ENCODE measurements around the gene PAPSS1.
"Not testable (repeated sequence)": the region's sequence is repeated elsewhere in the genome, so short reads cannot be mapped to it uniquely, and the experiment has no call there.

Gene PAPSS1

DNA sequence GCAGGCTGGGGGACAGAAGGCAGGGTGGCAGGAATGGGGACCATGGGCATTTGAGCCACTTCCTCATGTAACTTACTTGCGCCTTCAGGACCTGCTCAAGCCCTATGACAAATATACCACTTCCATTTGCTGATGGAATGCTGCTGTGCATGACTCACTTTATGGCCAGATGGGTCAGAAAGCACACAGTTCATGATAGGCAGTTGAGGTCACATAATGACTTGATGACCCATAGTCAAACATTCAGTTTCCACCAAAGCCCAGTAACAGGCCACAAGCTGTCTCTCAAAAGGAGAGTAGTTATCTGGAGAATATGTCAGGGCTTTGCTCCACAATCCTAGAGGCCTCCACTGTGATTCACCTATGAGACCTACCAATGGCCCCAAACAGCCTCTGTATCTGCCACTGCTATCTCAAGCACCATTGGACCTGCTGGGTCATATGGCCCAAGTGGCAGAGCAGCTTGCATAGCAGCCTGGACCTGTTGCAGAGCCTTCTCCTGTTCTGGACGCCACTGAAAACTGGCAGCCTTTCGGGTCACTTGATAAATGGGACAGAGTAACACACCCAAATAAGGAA is 5.3 kb upstream of the PAPSS1 start:
- no peak for DNase-seq

GRCh38 chr4:107723331-107723730 is 3.3 kb upstream of the PAPSS1 start:
- DNase-seq, result not testable (repeated sequence)

- DNase-seq, result no peak
These were observed 1.5 kb upstream of the PAPSS1 start for GRCh38 chr4:107721436-107722100.

- DNase-seq, result no peak
These were observed 670 bp downstream of the PAPSS1 start for GRCh38 chr4:107719207-107719921.

- DNase-seq, result no peak
These were observed 1.6 kb downstream of the PAPSS1 start for GRCh38 chr4:107718351-107718965.

- DNase-seq, result no peak
These were observed 5.8 kb downstream of the PAPSS1 start for GRCh38 chr4:107714256-107714655.

DNA sequence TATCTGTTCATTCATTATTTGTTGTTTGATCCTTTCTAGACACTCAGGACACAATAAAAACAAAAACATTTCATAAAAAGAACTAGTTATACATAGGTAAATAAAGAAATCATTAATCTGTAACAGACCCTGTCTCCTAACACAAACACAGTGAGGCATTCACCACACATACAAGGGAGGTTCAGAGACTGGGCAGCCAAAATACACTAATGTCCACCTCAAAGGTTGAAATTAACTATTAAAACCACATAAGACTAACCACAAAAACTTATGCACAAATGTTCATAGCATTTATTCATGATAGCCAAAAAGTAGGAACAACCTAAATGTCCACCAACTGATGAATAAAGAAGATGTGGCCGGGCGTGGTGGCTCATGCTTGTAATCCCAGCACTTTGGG is 7.8 kb downstream of the PAPSS1 start:
- DNase-seq, result no peak

DNA sequence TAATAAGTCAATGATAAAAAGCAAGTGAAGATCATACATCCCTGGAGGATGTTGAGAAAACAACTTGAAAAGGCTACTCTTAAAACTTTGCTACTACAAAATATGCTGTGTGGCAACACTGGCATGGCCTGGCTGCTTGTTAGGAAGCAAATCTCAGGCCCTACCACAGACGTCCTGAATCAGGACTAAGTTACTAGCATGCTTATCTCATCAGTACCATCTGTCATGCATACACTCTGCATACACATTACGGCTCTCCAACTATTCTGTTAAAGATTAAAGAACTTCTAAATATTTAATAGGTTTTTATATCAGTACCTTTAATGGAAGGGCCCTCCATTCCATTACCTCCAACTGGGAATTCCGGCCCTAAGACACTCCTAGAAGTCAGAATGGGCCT is 8.2 kb downstream of the PAPSS1 start:
- no peak for DNase-seq

DNA sequence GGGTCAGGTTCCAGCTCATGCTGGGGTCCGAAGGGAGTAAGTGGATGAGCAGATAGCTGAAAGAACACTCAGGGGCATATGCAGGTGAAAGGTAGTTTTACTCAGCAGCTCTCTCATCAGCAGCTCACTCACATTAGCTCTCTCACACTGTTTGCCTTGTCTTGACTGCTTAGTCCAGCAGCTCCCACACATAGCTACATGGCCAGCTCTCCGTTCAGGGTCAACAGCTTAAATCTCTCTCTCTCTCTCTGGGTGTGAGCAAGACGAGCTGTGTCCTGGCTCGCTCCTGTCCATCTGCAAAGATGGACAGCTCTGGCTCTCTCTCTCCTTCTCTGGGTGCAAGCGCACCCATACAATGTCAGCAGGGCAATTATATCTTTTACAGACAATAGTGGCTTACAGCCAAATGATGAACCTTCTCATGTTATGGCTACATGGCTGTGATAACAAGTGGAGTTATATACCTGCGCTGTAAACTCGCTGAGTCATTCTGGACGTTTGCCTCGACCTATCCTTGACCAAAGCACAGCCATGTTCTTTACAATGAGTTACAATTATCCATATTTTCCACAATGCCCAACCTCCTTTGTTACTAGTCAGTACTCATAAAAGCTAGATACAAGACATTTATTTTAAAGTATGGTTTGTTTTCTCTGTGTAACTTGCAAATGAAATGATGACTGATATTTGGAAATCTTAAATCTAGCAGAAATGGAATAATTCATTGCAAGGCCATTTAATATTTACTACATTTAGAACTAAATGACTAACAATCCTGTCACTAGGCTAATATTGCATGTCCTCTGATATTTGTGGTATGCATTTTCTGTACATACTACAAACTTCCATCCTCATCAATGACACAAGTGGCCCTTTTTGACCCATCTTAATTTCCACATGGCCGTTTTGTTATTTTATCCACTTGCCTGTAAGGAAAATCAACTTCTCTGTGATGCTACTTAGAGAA is 9.3 kb downstream of the PAPSS1 start:
- no peak for DNase-seq

GRCh38 chr4:107709916-107710315 is 10.1 kb downstream of the PAPSS1 start:
- DNase-seq, result no peak

DNA sequence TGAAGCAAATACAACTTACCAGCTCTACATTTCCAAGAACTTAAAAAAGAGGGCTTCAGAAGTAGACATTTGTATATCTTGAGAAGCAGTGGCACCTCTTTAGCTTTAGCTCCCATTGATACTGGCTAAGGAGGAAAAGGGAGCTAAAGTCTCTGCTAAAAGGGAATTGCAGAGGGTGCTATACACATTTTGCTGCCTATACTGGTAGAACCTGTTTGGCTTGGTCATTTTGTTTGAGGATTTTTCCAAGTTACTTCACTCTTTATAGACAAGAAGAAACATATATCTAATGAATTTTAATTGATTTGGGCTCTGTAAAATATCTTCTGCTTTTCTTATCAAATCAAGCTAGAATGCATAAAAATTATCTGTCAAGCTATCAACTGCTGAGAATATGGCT is 11.8 kb downstream of the PAPSS1 start:
- DNase-seq, result no peak

DNA sequence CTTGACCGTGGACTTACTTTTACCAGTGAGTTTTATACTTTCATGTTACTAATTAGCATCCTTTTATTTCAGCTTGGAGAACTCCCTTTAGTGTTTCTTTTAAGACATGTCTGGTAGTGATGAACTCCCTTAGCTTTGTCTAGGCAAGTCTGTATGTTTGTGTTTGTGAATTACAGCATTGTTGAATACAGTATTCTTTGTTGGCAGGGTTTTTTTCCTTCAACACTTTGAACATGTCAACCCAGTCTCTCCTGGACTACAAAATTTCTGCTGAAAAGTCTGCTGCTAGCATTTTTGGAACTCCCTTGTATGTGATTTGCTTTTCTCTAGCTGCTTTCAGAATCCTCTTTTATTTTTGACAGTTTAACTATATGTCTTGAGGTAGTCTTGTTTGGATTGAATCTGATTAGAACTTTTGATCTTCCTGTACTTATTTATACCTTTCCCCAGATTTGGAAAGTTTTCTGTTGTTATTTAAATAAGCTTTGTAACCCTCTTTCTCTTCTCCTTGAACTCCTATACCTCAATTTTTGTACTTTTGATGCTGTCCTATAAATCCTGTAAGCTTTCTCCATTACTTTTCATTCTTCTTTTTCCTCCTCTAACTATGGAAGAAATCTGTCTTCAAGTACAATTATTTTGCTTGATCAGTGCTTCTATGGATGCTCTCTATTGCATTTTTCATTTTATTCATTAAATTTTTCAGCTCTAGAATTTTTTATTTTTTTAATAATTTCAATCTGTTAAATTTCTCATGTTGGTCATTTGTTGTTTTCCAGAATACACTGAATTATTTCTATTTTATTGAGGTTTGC is 14.1 kb downstream of the PAPSS1 start:
- no peak for DNase-seq

GRCh38 chr4:107701565-107701964 is 18.5 kb downstream of the PAPSS1 start:
- no peak for DNase-seq

DNA sequence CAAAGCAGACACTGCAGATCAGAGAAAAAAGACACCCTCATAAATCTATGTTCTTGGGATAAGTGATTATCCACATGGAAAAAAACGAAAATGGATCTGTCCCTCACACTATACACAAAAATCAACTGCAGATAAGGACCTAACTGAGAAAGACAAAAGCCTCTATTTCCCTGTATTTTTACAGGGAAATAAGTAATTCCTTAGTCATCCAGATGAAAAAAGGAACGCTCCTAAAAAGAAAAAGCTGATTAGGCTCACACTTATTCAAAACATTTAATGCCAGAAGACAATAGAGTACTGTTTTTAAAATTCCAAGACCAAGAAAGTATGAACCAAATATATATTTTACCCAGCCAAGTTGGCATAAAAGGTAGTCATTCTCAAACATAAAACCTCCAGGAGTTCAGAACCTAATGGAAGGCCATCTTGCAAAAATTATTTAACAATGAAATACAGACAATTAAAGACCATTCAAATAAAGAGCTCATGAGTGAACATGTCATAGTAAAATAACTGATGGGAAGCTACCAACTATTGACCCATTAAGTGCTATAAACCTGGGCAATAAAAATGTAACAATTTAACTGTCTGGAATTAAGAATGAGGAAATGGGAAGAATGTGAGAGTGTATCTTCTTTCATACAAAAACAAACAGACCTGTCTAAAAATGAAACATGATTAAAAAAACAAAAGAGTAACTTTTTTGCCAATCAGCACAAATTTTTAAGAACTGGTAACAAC is 20.4 kb downstream of the PAPSS1 start:
- no peak for DNase-seq

- DNase-seq, result not testable (repeated sequence)
These were observed 23.8 kb downstream of the PAPSS1 start for GRCh38 chr4:107696187-107696586.

DNA sequence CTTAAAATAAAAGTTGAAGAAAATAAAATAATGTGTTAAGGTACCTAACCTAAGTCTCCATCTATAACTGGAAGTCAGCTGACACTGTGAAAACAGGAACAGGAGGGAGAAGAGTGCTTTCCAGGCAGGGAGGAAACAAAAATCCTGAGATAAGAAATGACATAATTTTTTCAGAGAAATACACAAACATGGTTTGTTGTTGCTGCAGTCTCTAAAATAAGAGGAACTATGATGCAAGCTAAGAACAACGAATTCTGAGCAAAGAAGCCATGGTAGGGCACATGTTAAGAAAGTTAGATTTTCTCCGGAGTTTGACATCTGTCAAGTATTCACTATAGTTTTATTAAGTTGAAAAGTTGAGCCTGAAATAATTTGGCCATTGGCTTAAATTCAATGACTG is 26.9 kb downstream of the PAPSS1 start:
- DNase-seq, result no peak

- no peak for DNase-seq
These were observed 27.8 kb downstream of the PAPSS1 start for GRCh38 chr4:107692202-107692601.

DNA sequence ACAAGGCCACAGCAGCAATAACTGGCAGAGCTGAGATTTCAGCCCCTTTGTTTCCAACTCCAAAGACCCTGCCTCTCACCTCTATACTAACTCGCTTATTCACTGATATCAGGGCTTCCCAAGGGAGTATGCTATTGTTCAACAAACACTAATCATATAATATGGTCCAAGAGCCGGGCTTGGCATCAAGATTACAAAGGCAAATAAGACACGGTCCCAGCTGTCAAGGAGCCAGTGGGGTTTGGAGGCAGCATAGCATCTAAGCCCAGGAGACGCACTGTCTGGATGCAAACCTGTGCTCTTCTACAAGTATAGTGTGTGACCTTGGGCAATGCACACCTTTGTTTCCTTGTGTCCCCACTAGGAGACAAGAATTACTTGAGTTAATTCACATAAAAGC is 28.7 kb downstream of the PAPSS1 start:
- no peak for DNase-seq

DNA sequence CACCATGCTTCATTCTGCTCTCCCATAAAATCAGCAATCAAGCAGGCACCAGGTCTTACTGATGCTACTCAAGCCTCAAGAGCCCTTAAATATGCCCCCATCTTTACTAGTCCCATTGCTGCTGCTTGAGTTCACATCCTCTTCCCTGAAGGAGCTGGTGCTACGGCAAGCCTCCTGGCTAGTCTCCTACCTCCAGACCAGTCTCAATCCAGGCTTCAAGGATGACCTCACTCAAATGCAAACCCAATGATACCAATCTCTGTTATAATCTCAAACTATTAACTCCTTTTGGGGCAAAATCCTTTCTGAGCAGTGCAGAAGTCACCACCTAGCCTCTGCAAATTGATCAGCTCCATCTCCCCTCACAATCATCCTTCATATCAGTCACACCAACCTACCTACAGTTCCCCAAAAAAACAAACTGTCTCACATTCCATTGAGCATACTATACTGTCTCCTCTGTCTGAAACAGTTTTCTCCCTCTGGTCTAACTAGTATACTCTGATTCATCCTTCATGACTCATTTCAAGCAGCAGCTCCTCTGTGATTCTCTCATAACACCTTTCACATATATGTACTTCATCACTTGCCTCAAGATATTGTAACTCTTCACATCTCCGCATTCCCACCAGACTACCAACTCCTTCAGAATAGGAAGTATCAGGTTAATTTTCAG is 30.0 kb downstream of the PAPSS1 start:
- DNase-seq, result no peak

- DNase-seq, result no peak
These were observed 31.6 kb downstream of the PAPSS1 start for GRCh38 chr4:107688421-107688820.

All from NCI-H2081 (cell line).